SK-N-SH (cell line): ENCODE results near the gene ZNF777.

Experiments
- EP300 ChIP-seq, 2 experiments: IDR thresholded peaks; 2 replicates each; pipeline versions ENCODE4 v1.4.0 to v1.6.1; 2012; ENCODE audit warnings: borderline replicate concordance in 1 of 2, low read depth in 1 of 2, low read length in 1 of 2
- RAD21 ChIP-seq: IDR thresholded peaks from 2 replicates; pipeline ENCODE4 v1.6.1; 2012; ENCODE audit warnings: mild to moderate bottlenecking, low read length

DNA sequence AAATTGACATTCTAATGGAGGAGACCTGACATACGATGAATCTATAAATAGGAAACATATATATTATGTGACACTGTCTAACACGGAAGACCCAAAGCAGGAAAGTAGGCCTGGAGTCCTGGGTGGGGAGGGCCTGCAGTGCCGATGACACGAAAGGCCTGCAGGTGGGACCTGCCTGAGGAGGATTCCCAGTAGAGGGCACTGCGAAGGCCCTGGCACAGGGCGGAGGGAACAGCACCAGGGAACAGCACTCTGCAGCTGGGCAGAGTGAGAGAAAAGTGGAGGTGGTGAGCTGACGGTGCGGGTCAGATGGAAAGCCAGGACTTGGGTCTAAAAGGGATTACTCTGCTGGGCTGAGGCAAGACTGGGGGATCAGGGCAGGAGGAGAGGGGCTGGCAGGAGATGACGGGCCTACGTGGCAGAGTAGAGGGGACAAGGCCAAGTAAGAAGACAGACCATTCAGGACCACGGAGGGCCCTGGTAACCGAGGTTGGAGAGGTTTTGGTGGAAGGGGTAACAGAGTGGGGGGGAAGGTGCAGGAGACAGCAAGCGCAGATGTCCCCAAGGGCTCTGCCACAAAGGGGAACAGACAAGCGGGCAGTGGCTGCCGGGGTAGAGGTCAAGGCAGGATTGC is 28.6 kb upstream of the ZNF777 start:
- TF ChIP-seq EP300 (IDR thresholded peaks at IDR 0.05; ENCODE audit: borderline replicate concordance in 1 of 2, low read depth in 1 of 2, low read length in 1 of 2) (no peak), RAD21 (no peak; the same call in 1 of the 2 replicates)
